CD14-positive monocyte (primary cell): ENCODE measurements around the gene VSTM4. TPM values are rescaled to one million over a fixed set of nuclear protein-coding genes. Genes with fewer than 3 reads are reported as not detected.

Experiments
- DNase-seq, 3 donors: peaks; one replicate each; pipeline ENCODE4 v3.0.0-alpha.2; 2011 to 2022
- H2AFZ ChIP-seq: 2 replicates; pipeline ENCODE4 v1.6.0; 2012; ENCODE audit warnings: mild to moderate bottlenecking, low read depth, low read length, inconsistent platforms; ENCODE audit not compliant: insufficient read depth, poor library complexity, severe bottlenecking
- H3K27ac ChIP-seq, 2 donors: 1 replicate in 1 of 2; 2 replicates in 1 of 2; pipeline ENCODE4 v1.5.1; 2012 to 2013; ENCODE audit warnings: low read length in 2 of 2, control low read depth in 1 of 2, inconsistent platforms in 1 of 2, low read depth in 1 of 2, mild to moderate bottlenecking in 1 of 2
- H3K27me3 ChIP-seq, 2 donors: one replicate each; pipeline versions ENCODE4 v1.6.0 to v1.6.1; 2011 to 2013; ENCODE audit warnings: low read length in 2 of 2; ENCODE audit not compliant: control insufficient read depth in 2 of 2, insufficient read depth in 2 of 2
- H3K36me3 ChIP-seq, 2 donors: replicated peaks in 1 of 2; 1 replicate in 1 of 2; 2 replicates in 1 of 2; pipeline versions ENCODE4 v1.5.1 to v1.6.1; 2012 to 2013; ENCODE audit warnings: low read length in 2 of 2, control low read depth in 1 of 2, inconsistent platforms in 1 of 2, mild to moderate bottlenecking in 1 of 2; ENCODE audit not compliant: insufficient read depth in 2 of 2, control insufficient read depth in 1 of 2
- H3K4me1 ChIP-seq, 2 donors: 1 replicate in 1 of 2; 2 replicates in 1 of 2; pipeline versions ENCODE4 v1.5.1 to v1.6.1; 2012 to 2013; ENCODE audit warnings: low read length in 2 of 2, control low read depth in 1 of 2, inconsistent platforms in 1 of 2, mild to moderate bottlenecking in 1 of 2, moderate library complexity in 1 of 2; ENCODE audit not compliant: insufficient read depth in 2 of 2, control insufficient read depth in 1 of 2
- H3K4me2 ChIP-seq: replicated peaks from 2 replicates; pipeline ENCODE3; 2012; ENCODE audit warnings: low read length, moderate library complexity, mild to moderate bottlenecking; ENCODE audit not compliant: poor library complexity, severe bottlenecking; ENCODE audit errors: extremely low read depth
- H3K4me3 ChIP-seq, 3 experiments: fragments of 200-600 bp in 1 of 3; sonication (generic) in 1 of 3; replicated peaks in 1 of 3; 1 replicate in 2 of 3; 2 replicates in 1 of 3; pipeline ENCODE4 v1.5.1; 2011 to 2013; ENCODE audit warnings: low read length in 3 of 3, mild to moderate bottlenecking in 3 of 3, control low read depth in 2 of 3, low read depth in 2 of 3, inconsistent platforms in 1 of 3, moderate library complexity in 1 of 3
- H3K79me2 ChIP-seq: 2 replicates; pipeline ENCODE4 v1.6.0; 2012; ENCODE audit warnings: mild to moderate bottlenecking, control low read depth, inconsistent platforms, low read length, moderate library complexity; ENCODE audit not compliant: insufficient read depth
- H3K9ac ChIP-seq: 2 replicates; pipeline ENCODE4 v1.6.0; 2017; ENCODE audit warnings: low read length, mild to moderate bottlenecking; ENCODE audit not compliant: insufficient read depth, poor library complexity, severe bottlenecking
- H3K9me3 ChIP-seq, 2 donors: replicated peaks in 1 of 2; 1 replicate in 1 of 2; 2 replicates in 1 of 2; pipeline versions ENCODE4 v1.5.1 to v1.6.1; 2012 to 2013; ENCODE audit warnings: low read length in 2 of 2, control low read depth in 1 of 2; ENCODE audit not compliant: control insufficient read depth in 1 of 2, insufficient read depth in 1 of 2
- H4K20me1 ChIP-seq: 2 replicates; pipeline ENCODE4 v1.6.0; 2012; ENCODE audit warnings: mild to moderate bottlenecking, low read length, control low read depth, moderate library complexity; ENCODE audit not compliant: insufficient read depth
- H3K27ac Mint-ChIP-seq, 7 donors: one replicate each; pipeline ENCODE4 v1.8.0; 2020; ENCODE audit warnings: mild to moderate bottlenecking in 7 of 7, mixed read lengths in 7 of 7, moderate library complexity in 6 of 7, inconsistent platforms in 2 of 7
- H3K27me3 Mint-ChIP-seq, 3 donors: one replicate each; pipeline ENCODE4 v1.8.0; 2021 to 2022; ENCODE audit warnings: low read depth in 3 of 3, mild to moderate bottlenecking in 3 of 3, mixed read lengths in 3 of 3, moderate library complexity in 3 of 3, inconsistent platforms in 1 of 3
- H3K36me3 Mint-ChIP-seq, 2 donors: one replicate each; pipeline ENCODE4 v1.8.0; 2020; ENCODE audit warnings: mixed read lengths in 2 of 2, inconsistent platforms in 1 of 2, mild to moderate bottlenecking in 1 of 2
- H3K4me1 Mint-ChIP-seq: one replicate; pipeline ENCODE4 v1.8.0; 2020; ENCODE audit warnings: mild to moderate bottlenecking, mixed read lengths
- H3K4me3 Mint-ChIP-seq, 2 donors: one replicate each; pipeline ENCODE4 v1.8.0; 2020; ENCODE audit warnings: mild to moderate bottlenecking in 2 of 2, mixed read lengths in 2 of 2, moderate library complexity in 1 of 2
- H3K9me3 Mint-ChIP-seq, 7 donors: one replicate each; pipeline ENCODE4 v1.8.0; 2020 to 2022; ENCODE audit warnings: mixed read lengths in 7 of 7, mild to moderate bottlenecking in 6 of 7, moderate library complexity in 6 of 7, inconsistent platforms in 2 of 7
- WGBS: methylation state at CpG from one replicate; pipeline ENCODE4 v1.1.5; 2013; ENCODE audit warnings: missing lambda C conversion rate; ENCODE audit not compliant: insufficient coverage; 5-methylcytosine and 5-hydroxymethylcytosine counted together
- intact Hi-C, 2 donors: fragments of 100-400 bp; cut with micrococcal nuclease; formaldehyde crosslinking; loops; one replicate each; pipeline versions ENCODE4 v1.15.0 to v1.15.1; 2023
- polyA plus RNA-seq, 3 donors: library from polyadenylated mRNA; depleted of rRNA in 1 of 3; unstranded in 2 of 3; stranded (reverse) in 1 of 3; fragments of 300-500 nt in 2 of 3; fragments of >200 nt in 1 of 3; fragmentation: Illumina TruSeq in 2 of 3; gene quantifications; 1 replicate in 2 of 3; 2 replicates in 1 of 3; pipeline ENCODE4 v1.2.3, GENCODE V29; 2012 to 2021
- TF ChIP-seq, protein P1 (sequence below): fragments of 200-600 bp; IDR thresholded peaks from one replicate; pipeline ENCODE4 v1.8.0; 2022; ENCODE audit warnings: antibody characterized with exemption, mild to moderate bottlenecking

Gene VSTM4
- polyA plus RNA-seq, 3 donors: not detected

DNA sequence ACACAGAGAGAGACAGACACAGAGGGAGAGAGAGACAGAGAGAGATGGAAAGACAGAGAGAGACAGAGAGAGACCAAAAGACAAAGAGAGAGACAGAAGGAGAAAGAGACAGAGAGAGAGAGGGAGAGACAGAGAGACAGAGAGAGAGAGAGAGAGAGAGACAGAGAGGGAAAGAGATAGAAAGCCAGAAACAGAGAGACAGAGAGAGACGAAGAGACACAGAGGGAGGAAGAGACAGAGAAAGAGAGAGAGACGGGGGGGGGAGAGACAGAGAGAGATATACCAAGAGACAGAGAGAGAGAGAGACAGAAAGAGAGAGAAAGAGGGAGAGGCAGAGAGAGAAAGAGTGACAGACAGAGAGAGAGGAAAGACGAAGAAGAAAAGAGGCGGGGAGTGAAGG, 10.2 kb downstream of the VSTM4 start:
- Mint-ChIP-seq H3K36me3 (no peaks in the 10 kb centered on the region), H3K27me3 (peaks cover 4 to 11% (median 5%) of the 10 kb centered on the region in 3 donors), H3K27ac (no peak overlapping the region), H3K4me1 (peaks cover 8% of the 10 kb centered on the region), H3K9me3 (no peaks in the 10 kb centered on the region), H3K4me3 (no peak overlapping the region)
- H3K9ac ChIP-seq: no peak overlapping the region
- intact Hi-C loops: loop anchor here in 1 of 2 donors (10.0 kb wide), 1 partner anchor 300 kb away; no protein-coding TSS in a partner anchor
- no peaks in the 10 kb centered on the region for H3K4me1 ChIP-seq
- H3K27me3 ChIP-seq: no peaks in the 10 kb centered on the region
- 61% methylated on average over 4 of the region's 4 CpGs for WGBS
- no peak for DNase-seq
- no peak overlapping the region for H3K27ac ChIP-seq
- no peaks in the 10 kb centered on the region for H3K36me3 ChIP-seq
- H4K20me1 ChIP-seq: no peaks in the 10 kb centered on the region
- no peak overlapping the region for H3K4me3 ChIP-seq
- H2AFZ ChIP-seq: no peak overlapping the region
- H3K4me2 ChIP-seq: no peak overlapping the region
- H3K79me2 ChIP-seq: no peaks in the 10 kb centered on the region
- TF ChIP-seq, protein P1, sequence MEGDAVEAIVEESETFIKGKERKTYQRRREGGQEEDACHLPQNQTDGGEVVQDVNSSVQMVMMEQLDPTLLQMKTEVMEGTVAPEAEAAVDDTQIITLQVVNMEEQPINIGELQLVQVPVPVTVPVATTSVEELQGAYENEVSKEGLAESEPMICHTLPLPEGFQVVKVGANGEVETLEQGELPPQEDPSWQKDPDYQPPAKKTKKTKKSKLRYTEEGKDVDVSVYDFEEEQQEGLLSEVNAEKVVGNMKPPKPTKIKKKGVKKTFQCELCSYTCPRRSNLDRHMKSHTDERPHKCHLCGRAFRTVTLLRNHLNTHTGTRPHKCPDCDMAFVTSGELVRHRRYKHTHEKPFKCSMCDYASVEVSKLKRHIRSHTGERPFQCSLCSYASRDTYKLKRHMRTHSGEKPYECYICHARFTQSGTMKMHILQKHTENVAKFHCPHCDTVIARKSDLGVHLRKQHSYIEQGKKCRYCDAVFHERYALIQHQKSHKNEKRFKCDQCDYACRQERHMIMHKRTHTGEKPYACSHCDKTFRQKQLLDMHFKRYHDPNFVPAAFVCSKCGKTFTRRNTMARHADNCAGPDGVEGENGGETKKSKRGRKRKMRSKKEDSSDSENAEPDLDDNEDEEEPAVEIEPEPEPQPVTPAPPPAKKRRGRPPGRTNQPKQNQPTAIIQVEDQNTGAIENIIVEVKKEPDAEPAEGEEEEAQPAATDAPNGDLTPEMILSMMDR: no peak
- H3K9me3 ChIP-seq: no peaks in the 10 kb centered on the region

DNA sequence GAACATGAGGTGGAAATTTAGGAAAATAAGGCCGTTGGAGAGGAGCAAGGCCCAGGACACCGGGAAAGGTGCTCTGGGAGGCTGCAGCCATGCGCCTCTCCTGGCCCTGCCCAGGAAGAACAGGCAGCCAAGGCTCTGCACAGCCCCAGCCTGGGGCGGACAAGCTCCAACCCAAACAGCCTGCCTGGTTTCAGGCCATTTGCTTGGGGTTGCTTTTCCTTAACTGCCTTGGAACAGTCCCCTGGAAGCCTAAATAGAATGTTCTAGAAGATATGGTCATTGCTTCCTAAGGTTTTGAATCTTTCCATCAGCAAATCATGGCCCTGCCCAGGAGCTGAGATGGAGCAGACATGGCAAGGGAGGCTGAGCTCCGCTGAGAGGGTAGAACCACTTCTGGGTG, 11.0 kb downstream of the VSTM4 start:
- no peak overlapping the region for H3K27ac Mint-ChIP-seq
- Histone ChIP-seq H3K4me1 (no peaks in the 10 kb centered on the region), H3K27ac (no peak overlapping the region), H3K27me3 (no peaks in the 10 kb centered on the region), H3K9ac (no peak overlapping the region), H3K4me2 (no peak overlapping the region), H2AFZ (no peak overlapping the region), H4K20me1 (no peaks in the 10 kb centered on the region), H3K36me3 (no peaks in the 10 kb centered on the region), H3K9me3 (no peaks in the 10 kb centered on the region), H3K79me2 (no peaks in the 10 kb centered on the region), H3K4me3 (no peak overlapping the region)
- WGBS: 100% methylated on average over 3 of the region's 5 CpGs
- TF ChIP-seq, protein P1: no peak
- no peaks in the 10 kb centered on the region for H3K9me3 Mint-ChIP-seq
- no peak for DNase-seq
- H3K36me3 Mint-ChIP-seq: no peaks in the 10 kb centered on the region
- intact Hi-C loops: loop anchor here in 1 of 2 donors (10.0 kb wide), 1 partner anchor 300 kb away; no protein-coding TSS in a partner anchor
- no peak overlapping the region for H3K4me3 Mint-ChIP-seq
- H3K4me1 Mint-ChIP-seq: peaks cover 8% of the 10 kb centered on the region
- peaks cover 3 to 8% (median 4%) of the 10 kb centered on the region in 3 donors for H3K27me3 Mint-ChIP-seq
